Measurements from ENCODE around the gene PIGR.

The PIGR gene

GRCh38 chr1:206882555-206882954 is 63.7 kb downstream of the PIGR start:
- no peaks in the 10 kb centered on the region for H3K36me3 ChIP-seq (ENCODE audit: control insufficient read depth in 4 of 4, insufficient read depth in 4 of 4, low read length in 3 of 4)
- ChIA-PET CTCF (interaction anchor here (1.2 to 1.7 kb wide), 2 partner anchors 15 to 29 kb away, joined by 3 to 9 read pairs; partner anchors contain the start of gene IL24), POLR2A (no interaction called here)
- H3K4me1 ChIP-seq (ENCODE audit: control extremely low read depth in 1 of 4, control insufficient read depth in 4 of 4, insufficient read depth in 4 of 4, low read length in 3 of 4) = no peaks in the 10 kb centered on the region
- WGBS (ENCODE audit: insufficient coverage) = no CpG with 5 or more reads among the region's 3 CpGs
- H3K27ac ChIP-seq (ENCODE audit: insufficient read depth in 1 of 2, low read depth in 1 of 2, low read length in 2 of 2, poor library complexity in 1 of 2, severe bottlenecking in 2 of 2) = no peak overlapping the region
- DNase-seq = no peak
- H3K4me3 ChIP-seq (ENCODE audit: control insufficient read depth in 1 of 7, extremely low read depth in 1 of 7, insufficient read depth in 4 of 7, low read depth in 2 of 7, low read length in 6 of 7) = no peak overlapping the region
- H3K27me3 ChIP-seq (replicated peaks in 2 of 5; ENCODE audit: control insufficient read depth in 4 of 5, insufficient read depth in 5 of 5, low read length in 4 of 5) = no peaks in the 10 kb centered on the region
- peaks cover 2 to 14% (median 9%) of the 10 kb centered on the region in 5 experiments for H3K9me3 ChIP-seq (ENCODE audit: control extremely low read depth in 1 of 5, control insufficient read depth in 4 of 5, insufficient read depth in 2 of 5, low read depth in 1 of 5, low read length in 4 of 5)

- no peak overlapping the region for H3K4me3 ChIP-seq (ENCODE audit: control insufficient read depth in 1 of 7, extremely low read depth in 1 of 7, insufficient read depth in 4 of 7, low read depth in 2 of 7, low read length in 6 of 7)
- no peak overlapping the region for H3K27ac ChIP-seq (ENCODE audit: insufficient read depth in 1 of 2, low read depth in 1 of 2, low read length in 2 of 2, poor library complexity in 1 of 2, severe bottlenecking in 2 of 2)
- H3K9me3 ChIP-seq (ENCODE audit: control extremely low read depth in 1 of 5, control insufficient read depth in 4 of 5, insufficient read depth in 2 of 5, low read depth in 1 of 5, low read length in 4 of 5) = peaks cover 3 to 24% (median 9%) of the 10 kb centered on the region in 5 experiments
- WGBS (ENCODE audit: insufficient coverage) = 100% methylated on average over 2 of the region's 3 CpGs
- CTCF ChIA-PET = interaction anchor here (1.0 to 1.7 kb wide), 4 partner anchors 10 to 52 kb away, joined by 3 to 4 read pairs (median 4); no protein-coding TSS in a partner anchor
- no peaks in the 10 kb centered on the region for H3K4me1 ChIP-seq (ENCODE audit: control extremely low read depth in 1 of 4, control insufficient read depth in 4 of 4, insufficient read depth in 4 of 4, low read length in 3 of 4)
- no peak for DNase-seq
- POLR2A ChIA-PET = no interaction called here
- no peaks in the 10 kb centered on the region for H3K36me3 ChIP-seq (ENCODE audit: control insufficient read depth in 4 of 4, insufficient read depth in 4 of 4, low read length in 3 of 4)
- H3K27me3 ChIP-seq (replicated peaks in 2 of 5; ENCODE audit: control insufficient read depth in 4 of 5, insufficient read depth in 5 of 5, low read length in 4 of 5) = no peaks in the 10 kb centered on the region
Measured at GRCh38 chr1:206880314-206880713, 66.0 kb downstream of the PIGR start.

Data from common myeloid progenitor, CD34-positive (primary cell).